ENCODE measurements around the gene LRRC8B. TPM values are rescaled to one million over a fixed set of nuclear protein-coding genes. Genes with fewer than 3 reads are reported as not detected.
"Not testable (repeated sequence)": the region's sequence is repeated elsewhere in the genome, so short reads cannot be mapped to it uniquely, and the experiment has no call there.

The LRRC8B gene
- total RNA-seq, 1 donor from 2014 or later = 8.8 TPM

- DNase-seq (ENCODE audit: low read depth, low spot score) = no peak
These were observed 57.2 kb downstream of the LRRC8B start for GRCh38 chr1:89581859-89582258.

GRCh38 chr1:89582571-89582970 is 57.9 kb downstream of the LRRC8B start:
- no peak for DNase-seq (ENCODE audit: low read depth, low spot score)

- DNase-seq (ENCODE audit: low read depth, low spot score) = no peak
These were observed 59.6 kb downstream of the LRRC8B start for GRCh38 chr1:89584211-89584610.

- no peak for DNase-seq (ENCODE audit: low read depth, low spot score)
These were observed 60.2 kb downstream of the LRRC8B start for GRCh38 chr1:89584781-89585180.

- no peak for DNase-seq (ENCODE audit: low read depth, low spot score)
These were observed 63.1 kb downstream of the LRRC8B start for GRCh38 chr1:89587729-89588161.

- DNase-seq (ENCODE audit: low read depth, low spot score) = no peak
These were observed 63.9 kb downstream of the LRRC8B start for GRCh38 chr1:89588480-89588879.

GRCh38 chr1:89589515-89589914 is 64.9 kb downstream of the LRRC8B start:
- peak; percentile 45 for DNase-seq (ENCODE audit: low read depth, low spot score)

- no peak for DNase-seq (ENCODE audit: low read depth, low spot score)
These were observed 65.9 kb downstream of the LRRC8B start for GRCh38 chr1:89590341-89591080.

- DNase-seq (ENCODE audit: low read depth, low spot score) = not testable (repeated sequence)
These were observed 68.3 kb downstream of the LRRC8B start for GRCh38 chr1:89592861-89593302.

GRCh38 chr1:89594096-89594740 is 69.6 kb downstream of the LRRC8B start:
- DNase-seq (ENCODE audit: low read depth, low spot score) = no peak

- DNase-seq (ENCODE audit: low read depth, low spot score) = no peak
These were observed 72.1 kb downstream of the LRRC8B start for GRCh38 chr1:89596698-89597097.

- no peak for DNase-seq (ENCODE audit: low read depth, low spot score)
These were observed 74.1 kb downstream of the LRRC8B start for GRCh38 chr1:89598450-89599331.

GRCh38 chr1:89599332-89599630 is 74.7 kb downstream of the LRRC8B start:
- no peak for DNase-seq (ENCODE audit: low read depth, low spot score)

GRCh38 chr1:89600451-89601224 is 76.0 kb downstream of the LRRC8B start:
- DNase-seq (ENCODE audit: low read depth, low spot score) = no peak

GRCh38 chr1:89602871-89603404 is 78.3 kb downstream of the LRRC8B start:
- no peak for DNase-seq (ENCODE audit: low read depth, low spot score)

GRCh38 chr1:89603651-89604413 is 79.2 kb downstream of the LRRC8B start:
- no peak for DNase-seq (ENCODE audit: low read depth, low spot score)

GRCh38 chr1:89604414-89604735 is 79.7 kb downstream of the LRRC8B start:
- DNase-seq (ENCODE audit: low read depth, low spot score) = no peak

- DNase-seq (ENCODE audit: low read depth, low spot score) = peak; percentile 67
These were observed 81.1 kb downstream of the LRRC8B start for GRCh38 chr1:89605692-89606091.

GRCh38 chr1:89606227-89606980 is 81.8 kb downstream of the LRRC8B start:
- DNase-seq (ENCODE audit: low read depth, low spot score) = no peak

GRCh38 chr1:89607156-89607555 is 82.5 kb downstream of the LRRC8B start:
- DNase-seq (ENCODE audit: low read depth, low spot score) = no peak

Measured in pulmonary artery endothelial cell (primary cell).